Dedifferentiated amniotic fluid mesenchymal stem cell (primary cell): ENCODE results near the gene IL12B.
"Not testable (repeated sequence)": the region's sequence is repeated elsewhere in the genome, so short reads cannot be mapped to it uniquely, and the experiment has no call there.

Experiments used
- DNase-seq: peaks from one replicate; pipeline ENCODE4 v3.0.0-alpha.2; 2016; ENCODE audit errors: extremely low spot score

Gene IL12B

DNA sequence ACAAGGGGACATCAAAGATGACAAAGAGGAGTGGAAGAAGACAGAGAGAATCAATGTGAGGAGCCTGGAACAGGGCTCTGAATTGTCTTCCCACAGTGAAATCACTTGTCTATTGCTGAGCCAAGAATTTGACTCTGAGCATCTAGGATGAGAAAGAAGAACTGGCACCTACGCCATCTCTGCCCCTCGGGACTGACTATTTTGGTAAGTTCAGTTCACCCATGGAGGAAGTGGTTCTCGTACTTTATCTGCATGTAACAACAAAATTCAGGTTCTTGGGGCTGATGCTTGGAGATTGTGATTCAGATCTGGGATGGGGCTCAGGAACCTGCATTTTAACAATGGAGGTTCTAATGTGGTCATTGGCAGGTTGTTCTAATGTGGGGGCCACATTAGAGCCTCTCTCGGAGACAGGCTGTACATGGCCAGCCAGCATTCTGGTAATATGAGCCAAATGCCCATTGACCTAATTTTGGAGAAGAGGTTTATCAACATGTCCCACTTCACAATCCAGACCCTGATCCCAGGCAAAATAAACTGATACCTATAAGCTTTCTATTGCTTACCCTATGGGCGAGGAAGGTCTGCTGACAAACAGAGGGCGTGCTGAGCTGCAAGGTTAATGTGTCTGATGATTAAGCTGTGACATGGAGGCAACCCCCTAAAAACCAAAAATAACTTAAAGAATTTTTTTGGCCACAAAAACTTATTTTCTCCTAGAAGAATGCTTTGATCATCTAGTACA, 2.7 kb upstream of the IL12B start:
- no peak for DNase-seq

DNA sequence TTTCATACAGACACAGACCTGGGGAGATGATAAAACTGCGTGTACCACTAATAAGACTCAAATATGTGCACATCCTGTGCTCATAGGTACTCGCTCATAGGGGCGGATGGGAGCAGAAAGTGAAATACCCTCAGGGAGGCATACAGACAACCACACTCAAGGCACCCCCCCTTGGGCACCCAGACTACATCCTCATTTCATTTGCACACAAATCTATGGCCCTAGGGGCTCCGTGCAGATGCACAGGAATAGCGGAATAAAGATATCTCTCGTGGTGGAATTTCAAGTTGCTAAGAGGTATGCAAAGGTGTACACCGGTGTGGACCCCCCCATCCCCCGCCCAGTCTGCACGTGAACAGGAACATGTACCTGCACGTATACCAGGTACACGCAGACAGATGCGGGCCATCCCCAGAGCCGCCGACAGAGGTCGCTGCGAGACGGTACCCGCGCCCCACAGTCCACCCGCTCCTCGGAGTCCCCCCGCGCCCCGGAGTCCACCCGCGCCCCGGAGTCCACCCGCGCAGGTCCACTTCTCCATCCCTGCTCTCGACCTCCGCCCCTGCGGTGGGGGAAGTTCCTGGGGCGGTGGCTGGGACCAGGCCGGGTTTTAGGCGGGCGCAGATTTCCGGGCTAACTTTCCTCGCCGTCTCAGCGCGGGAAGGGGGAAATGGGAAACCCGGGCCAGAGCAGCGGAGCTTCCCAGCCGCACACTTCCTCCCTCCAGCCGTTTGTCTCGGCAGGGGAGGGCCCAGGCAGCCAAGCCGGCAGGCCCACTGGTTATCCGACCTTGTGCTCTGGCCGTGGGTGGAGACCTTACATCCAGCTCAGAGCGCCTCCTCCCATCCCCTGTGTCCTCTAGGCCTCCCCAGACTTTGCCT, 1.0 kb upstream of the IL12B start:
- DNase-seq, result no peak

DNA sequence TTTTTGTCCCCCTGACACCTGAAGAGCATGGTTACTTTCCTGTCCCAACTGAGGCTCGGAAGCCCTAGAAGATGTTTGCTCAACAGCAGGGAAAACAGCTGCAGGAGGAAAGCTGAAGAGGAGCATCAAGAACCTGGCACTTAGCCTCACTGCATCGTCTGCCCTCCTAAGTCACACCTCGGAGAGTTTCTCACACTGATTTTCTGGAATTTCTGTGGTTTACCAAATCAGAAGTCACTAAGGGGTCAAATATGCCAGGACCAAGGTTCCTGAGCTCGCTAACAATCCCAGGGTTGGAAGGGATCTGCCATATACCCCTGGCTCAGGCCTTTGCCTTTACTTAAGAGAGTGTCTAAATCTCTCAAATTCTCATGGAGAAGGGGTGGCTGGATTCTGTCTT, 5.3 kb downstream of the IL12B start:
- no peak for DNase-seq

DNA sequence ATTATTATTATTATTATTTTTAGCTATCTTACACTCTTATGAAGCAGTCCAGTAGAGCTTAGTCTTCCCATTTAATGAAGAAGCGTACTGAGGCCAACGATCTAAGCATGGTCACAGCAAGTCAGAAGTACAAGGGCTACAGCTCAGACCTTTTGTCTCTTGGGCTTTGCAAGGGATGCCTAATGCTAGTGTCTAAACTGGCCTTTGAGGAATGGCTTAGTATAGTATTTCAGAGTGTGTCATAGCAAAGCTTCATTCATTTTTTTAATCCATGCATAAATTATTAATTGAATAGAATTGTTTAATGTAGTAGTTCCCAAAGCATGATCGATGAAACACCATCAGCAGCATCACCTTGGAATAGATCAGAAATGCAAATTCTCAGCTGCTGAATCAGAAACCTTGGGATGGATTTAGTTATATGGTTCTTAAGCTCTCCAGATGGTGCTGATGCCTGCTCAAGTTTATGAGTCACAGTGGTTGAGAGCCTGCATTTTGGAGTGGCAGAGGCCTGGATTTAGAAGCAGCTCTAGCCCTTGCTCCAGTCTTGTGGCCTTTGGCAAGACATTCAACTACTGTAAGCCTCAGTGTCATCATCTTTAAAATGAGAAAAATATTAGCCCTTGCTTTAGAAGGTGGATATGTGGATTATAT, 6.1 kb downstream of the IL12B start:
- peak; percentile 79 for DNase-seq

DNA sequence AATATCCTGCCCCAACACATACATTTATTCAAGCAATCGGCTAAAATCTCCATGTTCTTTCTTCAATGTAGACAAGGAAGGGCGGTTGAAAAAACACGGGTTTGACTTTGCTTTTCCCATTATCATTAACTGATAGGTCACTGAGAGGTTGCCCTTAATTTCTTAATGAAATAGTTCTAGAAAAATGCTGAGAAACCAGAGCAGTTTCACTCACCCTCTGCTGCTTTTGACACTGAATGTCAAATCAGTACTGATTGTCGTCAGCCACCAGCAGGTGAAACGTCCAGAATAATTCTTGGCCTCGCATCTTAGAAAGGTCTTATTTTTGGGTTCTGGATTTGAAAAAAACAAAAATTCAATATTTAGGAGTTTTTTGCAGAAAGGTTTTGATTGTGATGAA, 8.1 kb downstream of the IL12B start:
- no peak for DNase-seq

DNA sequence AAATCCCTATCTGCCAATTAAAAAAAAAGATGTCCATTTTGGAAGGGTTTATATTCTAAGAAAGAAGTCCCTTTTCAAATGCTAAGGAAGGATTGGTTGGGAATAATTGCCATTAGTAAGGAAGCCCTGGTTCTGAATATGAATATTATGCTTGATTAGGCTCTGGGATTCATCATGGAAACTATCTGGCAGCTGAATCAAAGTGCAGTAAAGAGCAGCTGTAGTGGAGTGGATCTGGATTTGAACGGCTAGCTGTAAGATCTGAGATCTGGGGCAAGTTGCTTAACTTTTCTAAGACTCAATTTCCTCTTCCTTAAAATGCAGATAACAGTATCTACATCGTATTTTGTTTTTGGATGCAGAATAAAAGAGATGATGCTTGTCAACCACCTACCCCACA, 10.5 kb downstream of the IL12B start:
- DNase-seq, result no peak

DNA sequence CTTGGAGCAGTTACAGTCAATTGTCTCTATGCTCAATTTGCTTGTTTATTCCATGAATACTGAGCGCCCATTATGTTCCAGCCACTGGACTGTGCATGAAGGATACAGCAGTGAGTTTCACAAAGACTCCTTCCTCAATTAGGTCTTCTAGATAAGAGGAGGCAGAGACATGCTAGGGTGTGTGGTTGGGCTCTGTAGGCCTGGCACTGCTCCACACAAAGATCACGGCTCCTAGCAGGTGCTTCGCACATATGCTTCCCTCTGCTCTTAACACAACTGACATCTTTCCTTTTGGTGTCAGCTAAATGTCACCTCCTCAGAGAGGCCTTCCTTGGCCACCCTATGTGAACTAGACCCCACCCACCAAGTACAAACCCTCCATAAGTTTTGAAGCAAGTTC, 10.9 kb downstream of the IL12B start:
- no peak for DNase-seq

DNA sequence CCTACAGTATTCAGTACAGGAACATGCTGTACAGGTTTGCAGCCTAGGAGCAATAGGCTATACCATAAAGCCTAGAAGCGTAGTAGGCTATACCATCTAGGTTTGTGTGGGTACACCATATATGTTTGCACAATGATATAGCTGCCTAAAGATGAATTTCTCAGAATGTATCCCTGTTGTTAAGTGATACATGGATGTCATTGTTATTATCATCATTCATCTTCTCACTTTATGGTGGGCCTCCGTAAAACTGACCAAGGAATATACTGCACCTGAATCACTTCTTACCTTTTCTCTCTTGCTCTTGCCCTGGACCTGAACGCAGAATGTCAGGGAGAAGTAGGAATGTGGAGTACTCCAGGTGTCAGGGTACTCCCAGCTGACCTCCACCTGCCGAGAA, 11.8 kb downstream of the IL12B start:
- DNase-seq, result no peak

DNA sequence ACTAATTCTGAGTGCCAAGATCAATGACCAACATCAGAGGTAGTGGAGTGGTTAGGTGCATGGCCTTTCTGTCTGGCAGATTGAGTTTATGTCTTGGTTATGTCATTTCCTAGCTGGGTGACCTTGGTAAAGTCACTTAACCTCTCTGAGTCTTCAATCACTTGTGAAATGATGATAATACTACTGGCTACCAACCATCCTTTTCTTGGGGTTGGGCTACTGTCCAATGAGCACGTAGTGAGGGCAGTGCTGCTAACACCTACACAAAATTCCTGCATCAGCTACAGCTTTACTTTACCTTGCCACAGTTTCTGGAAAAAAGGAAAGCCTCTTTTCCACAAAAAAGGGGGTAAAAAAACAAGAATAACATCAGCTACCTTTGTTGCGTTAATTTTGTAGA, 12.4 kb downstream of the IL12B start:
- DNase-seq, result no peak

DNA sequence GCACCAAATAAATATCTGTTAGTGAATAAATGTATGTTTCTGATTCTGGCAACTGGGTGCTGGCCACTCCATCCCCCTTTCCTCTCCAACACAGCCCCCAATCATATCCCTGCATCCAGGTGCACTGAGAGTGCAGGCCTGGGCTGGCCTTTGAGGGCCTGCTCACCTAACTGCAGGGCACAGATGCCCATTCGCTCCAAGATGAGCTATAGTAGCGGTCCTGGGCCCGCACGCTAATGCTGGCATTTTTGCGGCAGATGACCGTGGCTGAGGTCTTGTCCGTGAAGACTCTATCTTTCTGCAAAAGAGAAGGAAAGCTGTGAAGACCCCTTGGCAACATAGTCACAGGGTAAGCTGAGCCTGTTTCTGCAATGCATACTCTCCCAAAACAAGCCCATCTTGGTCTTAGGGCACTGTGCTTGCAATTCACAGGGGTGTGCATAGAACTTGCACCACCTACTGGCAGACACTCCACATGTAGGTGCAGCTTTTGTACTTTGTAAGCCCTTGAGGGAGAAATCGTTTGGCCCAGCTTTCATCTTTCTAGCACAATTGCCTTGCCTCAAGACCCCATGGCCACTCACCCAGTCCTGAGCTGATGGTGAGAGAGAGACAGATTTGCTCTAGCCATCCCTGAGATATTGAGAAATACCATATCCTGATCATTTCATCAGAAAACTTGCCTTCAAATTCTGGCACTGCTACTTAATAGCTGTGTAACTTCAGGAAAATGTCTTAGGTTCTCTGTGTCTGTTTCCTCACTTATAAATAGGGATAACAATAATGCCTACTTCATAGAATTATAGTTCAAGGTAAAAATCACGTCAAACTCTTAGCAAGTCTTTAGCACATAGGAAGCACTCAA, 13.5 kb downstream of the IL12B start:
- no peak for DNase-seq

DNA sequence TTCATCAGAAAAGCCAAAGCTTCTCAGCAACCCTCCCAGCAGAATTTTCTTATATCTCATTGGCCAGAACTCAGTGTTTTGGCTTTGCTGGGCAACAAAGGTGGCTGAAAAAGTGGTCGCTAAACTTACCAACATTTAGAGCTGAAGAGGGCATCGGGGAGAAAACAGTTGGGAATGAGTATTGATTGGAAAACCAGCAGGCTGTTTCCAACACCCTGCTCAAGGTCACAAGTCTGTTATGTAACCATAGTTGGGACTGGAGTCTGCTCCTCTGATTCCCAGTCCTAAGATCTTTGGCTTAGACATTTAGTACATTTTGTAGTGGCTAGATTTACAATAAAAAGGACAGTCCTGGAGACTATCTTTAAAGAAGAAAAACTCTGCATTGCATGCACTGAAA, 17.1 kb downstream of the IL12B start:
- no peak for DNase-seq

DNA sequence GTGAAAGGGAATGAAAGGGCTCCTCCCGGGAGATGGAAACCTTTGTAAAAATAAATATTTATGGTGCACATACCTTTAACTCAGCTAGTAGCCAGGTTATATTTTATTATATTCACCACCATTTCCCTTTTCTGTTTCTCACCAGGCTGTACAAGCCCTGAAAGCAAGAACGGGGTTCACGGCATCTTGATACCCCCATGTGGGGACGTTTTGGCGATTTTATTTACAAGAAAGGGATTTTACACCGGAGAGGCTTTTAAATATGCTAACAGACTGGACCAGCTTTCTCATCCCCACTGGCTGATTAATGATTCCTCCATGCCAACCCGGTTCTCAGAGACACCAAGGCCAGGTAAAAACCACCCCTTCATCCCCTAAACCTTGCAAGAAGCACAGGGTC, 19.2 kb downstream of the IL12B start:
- no peak for DNase-seq

DNA sequence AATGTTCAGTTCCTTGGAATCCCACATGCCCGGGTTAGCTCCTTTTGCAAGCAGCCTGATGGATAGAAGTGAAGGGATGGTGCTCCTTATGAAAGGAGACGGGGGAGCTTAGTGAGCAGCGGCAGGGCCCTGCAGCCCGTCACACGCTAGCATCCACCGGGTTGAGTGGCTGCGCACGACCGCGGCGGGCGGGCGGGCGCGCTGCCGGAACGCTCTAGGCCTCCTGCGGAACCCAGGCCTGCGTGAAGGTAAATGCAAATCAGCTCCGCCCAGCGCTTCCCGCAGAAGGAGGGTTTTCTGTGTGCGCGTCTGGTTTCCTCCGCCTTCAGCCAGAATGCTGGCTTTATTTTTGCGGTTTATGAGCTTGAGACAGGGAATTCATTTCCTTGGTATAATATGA, 19.8 kb downstream of the IL12B start:
- no peak for DNase-seq

DNA sequence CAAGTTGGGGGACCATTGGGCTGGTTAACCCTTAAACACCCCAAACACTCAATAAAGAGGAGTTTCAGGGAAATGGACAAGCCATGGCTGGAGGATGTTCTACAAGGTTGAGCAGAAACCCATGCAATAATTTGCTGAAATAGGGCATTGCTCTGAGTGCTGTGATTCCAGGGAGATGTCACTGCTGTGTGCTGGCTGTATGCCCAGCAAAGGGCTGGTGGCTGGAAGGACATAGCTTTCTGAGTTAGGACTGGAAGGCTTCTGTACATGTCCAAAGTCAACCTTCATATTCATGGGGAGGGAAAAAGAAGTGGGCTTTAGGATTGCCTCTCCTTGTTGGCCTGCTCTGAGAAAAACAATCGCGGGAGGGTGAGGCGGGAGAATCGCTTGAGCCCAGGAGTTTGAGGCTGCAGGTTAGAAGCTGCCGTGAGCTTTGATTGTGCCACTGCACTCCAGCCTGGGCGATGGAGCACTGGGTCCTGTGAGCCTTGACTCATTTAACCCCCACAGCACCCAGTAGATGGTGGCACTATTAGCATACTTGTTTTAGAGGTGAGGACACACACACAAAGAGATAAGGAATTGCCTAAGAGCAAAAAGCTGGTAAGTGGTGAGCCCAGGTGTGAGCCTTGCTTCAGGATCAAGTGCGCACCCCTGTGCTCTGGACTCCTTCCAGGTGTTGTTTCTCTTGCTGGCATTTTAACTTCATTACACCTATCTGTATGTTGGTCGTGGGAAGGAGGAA, 20.4 kb downstream of the IL12B start:
- DNase-seq, result no peak

DNA sequence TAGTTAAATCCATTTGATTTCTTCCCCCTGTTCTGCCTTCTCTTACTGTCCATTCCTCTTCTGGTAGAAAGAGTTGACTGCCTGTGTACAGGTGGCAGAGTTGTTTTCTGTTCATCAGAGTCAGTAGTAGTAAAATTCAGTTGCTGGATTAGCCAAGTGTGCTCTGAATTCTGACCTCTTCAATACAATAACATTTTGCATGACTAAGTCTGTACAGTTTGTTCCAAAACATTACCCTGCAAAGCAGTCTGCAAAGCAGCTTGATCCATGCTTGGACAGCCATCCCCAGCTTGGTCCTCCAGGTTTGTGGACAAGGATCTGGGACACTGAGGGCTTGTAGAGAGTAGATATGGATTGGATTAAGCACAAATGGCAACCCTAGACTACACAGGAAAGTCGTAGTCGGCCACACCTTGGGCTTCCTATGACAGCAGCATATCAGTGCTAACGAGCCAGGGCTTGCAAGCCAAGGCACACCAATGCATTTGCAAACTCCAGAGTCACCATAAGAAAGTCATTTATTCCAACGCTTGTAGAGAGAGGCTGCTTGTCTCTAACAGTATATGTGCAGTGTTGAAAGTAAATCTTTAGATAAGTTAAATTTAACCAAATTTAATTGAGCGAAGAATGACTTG, 25.2 kb downstream of the IL12B start:
- no peak for DNase-seq

DNA sequence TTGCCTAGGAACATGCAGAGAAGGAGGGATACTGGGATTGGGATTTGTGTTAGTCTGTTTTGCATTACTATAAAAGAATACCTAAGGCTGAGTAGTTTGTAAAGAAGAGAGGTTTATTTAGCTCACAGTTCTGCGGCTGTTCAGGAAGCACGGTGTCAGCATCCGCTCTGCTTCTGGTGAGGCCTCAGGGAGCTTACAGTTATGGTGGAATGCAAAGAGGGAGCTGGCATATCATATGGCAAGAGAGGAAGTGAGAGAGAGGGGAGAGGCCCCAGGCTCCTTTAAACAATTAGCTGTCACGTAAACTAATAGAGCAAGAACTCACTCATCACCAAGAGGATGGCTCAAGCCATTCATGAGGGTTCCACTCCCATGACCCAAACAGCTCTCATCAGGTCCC, 27.0 kb downstream of the IL12B start:
- DNase-seq, result no peak

DNA sequence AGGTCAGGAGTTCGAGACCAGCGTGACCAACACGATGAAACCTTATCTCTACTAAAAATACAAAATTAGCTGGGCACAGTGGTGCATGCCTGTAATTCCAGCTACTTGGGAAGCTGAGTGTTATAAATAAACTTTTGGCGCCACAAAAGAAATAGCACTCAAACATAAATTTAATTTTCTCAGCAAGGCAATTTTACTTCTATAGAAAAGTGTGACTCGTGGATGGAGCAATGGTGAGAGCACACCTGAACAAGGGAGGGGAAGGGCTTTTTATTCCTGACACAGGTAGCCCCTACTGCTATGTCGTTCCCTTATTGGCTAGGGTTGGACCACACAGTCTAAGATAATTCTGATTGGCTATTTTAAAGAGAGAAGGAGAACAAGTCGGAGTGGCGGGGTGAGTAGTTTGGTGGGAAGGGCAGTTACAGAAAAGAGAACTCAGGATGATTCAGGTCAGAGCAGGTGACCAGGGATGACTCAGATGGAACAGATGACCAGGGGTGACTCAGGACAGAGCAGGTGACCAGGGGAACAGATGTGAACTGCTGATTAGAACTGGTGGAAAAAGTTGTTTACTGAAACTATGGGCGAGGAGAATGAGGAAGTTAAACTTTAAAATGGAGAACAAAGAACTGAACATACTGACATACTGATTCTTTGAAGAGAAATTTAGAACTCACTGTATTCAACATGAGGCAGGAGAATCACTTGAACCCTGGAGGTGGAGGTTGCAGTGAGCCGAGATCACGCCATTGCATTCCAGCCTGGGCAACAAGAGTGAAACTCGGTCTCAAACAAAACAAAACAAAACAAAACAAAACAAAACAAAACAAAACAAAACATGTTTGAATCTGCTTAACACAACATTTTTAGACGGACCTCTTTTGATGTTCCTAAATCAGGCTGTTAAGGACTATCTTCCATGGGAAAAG, 28.1 kb downstream of the IL12B start:
- not testable (repeated sequence) for DNase-seq

DNA sequence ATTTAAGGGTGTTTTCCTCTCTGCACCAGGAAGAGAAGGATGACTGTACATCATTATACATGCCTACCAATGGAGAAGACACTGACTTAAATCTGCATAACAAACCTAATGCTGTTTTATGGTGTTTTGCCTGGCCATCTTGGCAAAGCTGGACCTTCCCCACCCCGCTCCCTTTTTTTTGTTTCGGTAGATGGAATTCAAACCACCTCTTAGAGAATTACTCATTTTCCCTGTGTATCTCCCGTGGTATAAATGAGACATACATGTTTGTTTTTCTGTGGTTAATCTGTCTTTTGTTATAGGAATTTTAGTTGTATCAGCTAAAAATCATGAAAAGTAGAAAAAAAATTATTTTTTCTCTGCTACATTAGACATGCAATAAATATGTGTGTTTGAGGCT, 28.8 kb downstream of the IL12B start:
- DNase-seq, result no peak

DNA sequence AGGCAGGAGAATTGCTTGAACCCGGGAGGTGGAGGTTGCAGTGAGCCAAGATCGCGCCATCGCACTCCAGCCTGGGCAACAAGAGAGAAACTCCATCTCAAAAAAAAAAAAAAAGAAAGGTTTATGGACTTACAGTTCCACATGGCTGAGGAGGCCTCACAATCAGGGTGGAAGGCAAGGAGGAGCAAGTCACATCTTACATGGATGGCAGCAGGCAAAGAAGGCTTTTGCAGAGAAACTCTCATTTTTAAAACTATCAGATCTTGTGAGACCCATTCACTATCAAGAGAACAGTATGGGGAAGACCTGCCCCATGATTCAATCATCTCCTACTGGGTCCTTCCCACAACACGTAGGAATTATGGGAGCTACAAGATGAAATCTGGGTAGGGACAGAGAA, 33.0 kb downstream of the IL12B start:
- DNase-seq, result not testable (repeated sequence)
